Colonic mucosa (tissue), 4 donors: ENCODE measurements around the gene FMN1. TPM values are rescaled to one million over a fixed set of nuclear protein-coding genes. Genes with fewer than 3 reads are reported as not detected.

ENCODE experiments used
- DNase-seq: peaks from one replicate; pipeline ENCODE4 v3.0.0-alpha.2; 2020
- H3K27ac ChIP-seq: fragments of 200-600 bp; one replicate; pipeline ENCODE4 v1.8.0; 2021
- H3K27me3 ChIP-seq: fragments of 200-600 bp; one replicate; pipeline ENCODE4 v1.8.0; 2021
- H3K36me3 ChIP-seq: fragments of 200-600 bp; one replicate; pipeline ENCODE4 v1.8.0; 2021
- H3K4me1 ChIP-seq: fragments of 200-600 bp; one replicate; pipeline ENCODE4 v1.8.0; 2021; ENCODE audit warnings: mild to moderate bottlenecking
- H3K4me3 ChIP-seq: fragments of 200-600 bp; one replicate; pipeline ENCODE4 v1.8.0; 2021
- H3K9ac ChIP-seq, 2 donors: one replicate each; pipeline ENCODE4 v1.7.0; 2013; ENCODE audit warnings: control low read depth in 2 of 2, low read depth in 2 of 2, low read length in 2 of 2
- H3K9me3 ChIP-seq: fragments of 200-600 bp; one replicate; pipeline ENCODE4 v1.8.0; 2021
- CTCF ChIP-seq: fragments of 200-600 bp; IDR thresholded peaks from one replicate; pipeline ENCODE4 v1.8.0; 2022; ENCODE audit warnings: antibody characterized with exemption, mild to moderate bottlenecking
- intact Hi-C: fragments of 100-400 bp; cut with DNase I; formaldehyde crosslinking; loops from one replicate; pipeline ENCODE4 v1.14.1; 2022
- total RNA-seq, 2 donors: library from RNA; stranded (reverse); fragmentation: NEBNext Ultra II Directional in 1 of 2; extraction: Animal tissue kit (Norgen Biotek cat#: 25700) in 1 of 2; gene quantifications; one replicate each; pipeline ENCODE4 v1.2.1, GENCODE V29; 2021
- donor health status: healthy.
- donor health status: DM: no; HTN: no; CAD: no.
- donor health status: DM: no; HTN: no; CAD: no.

Gene FMN1
- total RNA-seq, 2 donors from 2014 or later: 23.5 to 32.0 TPM

GRCh38 chr15:32837935-32838334 lies 356.6 kb downstream of the FMN1 start:
- no peak for TF ChIP-seq CTCF
- Histone ChIP-seq H3K4me1 (no peaks in the 10 kb centered on the region), H3K9ac (no peak overlapping the region), H3K4me3 (no peak overlapping the region), H3K27me3 (no peaks in the 10 kb centered on the region), H3K36me3 (no peaks in the 10 kb centered on the region), H3K27ac (no peak overlapping the region), H3K9me3 (no peaks in the 10 kb centered on the region)
- no peak for DNase-seq
- intact Hi-C loops: no loop called here

GRCh38 chr15:32834156-32834555 lies 360.4 kb downstream of the FMN1 start:
- Histone ChIP-seq H3K4me1 (no peaks in the 10 kb centered on the region), H3K4me3 (no peak overlapping the region), H3K36me3 (no peaks in the 10 kb centered on the region), H3K9ac (no peak overlapping the region), H3K27me3 (no peaks in the 10 kb centered on the region), H3K27ac (no peak overlapping the region), H3K9me3 (no peaks in the 10 kb centered on the region)
- TF ChIP-seq CTCF: no peak
- intact Hi-C loops: no loop called here
- DNase-seq: no peak

- no peaks in the 10 kb centered on the region for H3K4me1 ChIP-seq
- H3K36me3 ChIP-seq: no peaks in the 10 kb centered on the region
- no peak for DNase-seq
- no peak overlapping the region for H3K9ac ChIP-seq
- no peak overlapping the region for H3K27ac ChIP-seq
- H3K9me3 ChIP-seq: no peaks in the 10 kb centered on the region
- no peak overlapping the region for H3K4me3 ChIP-seq
- intact Hi-C loops: no loop called here
- H3K27me3 ChIP-seq: no peaks in the 10 kb centered on the region
- TF ChIP-seq CTCF: no peak
These were observed 361.1 kb downstream of the FMN1 start for GRCh38 chr15:32833379-32833821.

GRCh38 chr15:32831485-32831884 lies 363.0 kb downstream of the FMN1 start:
- Histone ChIP-seq H3K4me3 (no peak overlapping the region), H3K27ac (no peak overlapping the region), H3K36me3 (no peaks in the 10 kb centered on the region), H3K9me3 (no peaks in the 10 kb centered on the region), H3K4me1 (no peaks in the 10 kb centered on the region), H3K9ac (no peak overlapping the region), H3K27me3 (no peaks in the 10 kb centered on the region)
- intact Hi-C loops: no loop called here
- no peak for TF ChIP-seq CTCF
- DNase-seq: no peak

GRCh38 chr15:32830241-32830640 lies 364.3 kb downstream of the FMN1 start:
- Histone ChIP-seq H3K27me3 (no peaks in the 10 kb centered on the region), H3K27ac (no peak overlapping the region), H3K9me3 (no peaks in the 10 kb centered on the region), H3K4me1 (no peaks in the 10 kb centered on the region), H3K36me3 (no peaks in the 10 kb centered on the region), H3K4me3 (no peak overlapping the region), H3K9ac (no peak overlapping the region)
- intact Hi-C loops: no loop called here
- no peak for TF ChIP-seq CTCF
- no peak for DNase-seq

- no peaks in the 10 kb centered on the region for H3K36me3 ChIP-seq
- H3K9ac ChIP-seq: no peak overlapping the region
- intact Hi-C loops: loop anchor here (10.0 kb wide), 1 partner anchor 165 kb away; no protein-coding TSS in a partner anchor
- H3K4me3 ChIP-seq: no peak overlapping the region
- H3K27me3 ChIP-seq: no peaks in the 10 kb centered on the region
- no peaks in the 10 kb centered on the region for H3K4me1 ChIP-seq
- DNase-seq: no peak
- H3K27ac ChIP-seq: no peak overlapping the region
- no peaks in the 10 kb centered on the region for H3K9me3 ChIP-seq
- TF ChIP-seq CTCF: no peak
These were observed 365.1 kb downstream of the FMN1 start for GRCh38 chr15:32829436-32829835.
